HCT116 (cell line): ENCODE data around the gene EEF1B2. TPM values are rescaled to one million over a fixed set of nuclear protein-coding genes. Genes with fewer than 3 reads are reported as not detected.

ENCODE experiments used
- ATAC-seq: fragments of 200-7000 bp; cut with Tn5 transposase; 2 replicates; pipeline ENCODE4 v1.9.1; 2020; ENCODE audit warnings: mild to moderate bottlenecking, moderate library complexity
- BruUV-seq: library from RNA; stranded (reverse); fragments of 400-500 nt; replicated peaks from 2 replicates; lab custom pipeline; 2021; lab: Mats Ljungman, UMichigan
- CTCF ChIA-PET: fragments of 300-600 bp; sonication (Branson Sonifier 250); formaldehyde crosslinking; loops from one replicate; lab custom pipeline; 2021; ENCODE audit warnings: antibody characterized with exemption; lab: Charles Lee
- POLR2A ChIA-PET: fragments of 300-600, 350-600 bp; sonication (Branson Sonifier 250); formaldehyde crosslinking; loops from one replicate; lab custom pipeline; 2021; ENCODE audit warnings: antibody characterized with exemption; lab: Charles Lee
- RAD21 ChIA-PET, 2 experiments: fragments of 300-600 bp; sonication (Branson Sonifier 250); formaldehyde crosslinking; loops; one replicate each; lab custom pipeline; 2023; ENCODE audit warnings: low total read pairs in 2 of 2; ENCODE audit not compliant: uncharacterized antibody in 2 of 2, unreplicated experiment in 2 of 2, low non-redundant PET in 1 of 2; lab: Charles Lee
- DNase-seq: peaks from one replicate; pipeline ENCODE4 v3.0.0-alpha.2; 2010; ENCODE audit warnings: low read depth, low spot score
- H2AFZ ChIP-seq: fragments of 200-600 bp; shearing (Covaris generic), sonication (generic); 2 replicates; pipeline ENCODE4 v1.6.1; 2017; ENCODE audit warnings: low read depth, mixed run types, mixed read lengths, antibody characterized with exemption, low read length; ENCODE audit not compliant: poor library complexity, severe bottlenecking
- H3K27ac ChIP-seq: 2 replicates; pipeline ENCODE4 v1.5.1; 2012; ENCODE audit warnings: low read depth, low read length
- H3K27me3 ChIP-seq: fragments of 200-600 bp; sonication (generic); 2 replicates; pipeline ENCODE4 v1.6.1; 2016; ENCODE audit warnings: mixed run types, low read length, mixed read lengths; ENCODE audit not compliant: insufficient read depth
- H3K36me3 ChIP-seq, 2 experiments: fragments of 200-500 bp in 1 of 2; fragments of 200-600 bp in 1 of 2; sonication (Bioruptor generic) in 1 of 2; sonication (generic) in 1 of 2; 2 replicates each; pipeline versions ENCODE4 v1.5.1 to v1.6.1; 2014 to 2016; ENCODE audit warnings: low read length in 2 of 2, inconsistent platforms in 1 of 2, mixed read lengths in 1 of 2, mixed run types in 1 of 2; ENCODE audit not compliant: insufficient read depth in 2 of 2, control insufficient read depth in 1 of 2
- H3K4me1 ChIP-seq, 2 experiments: fragments of 200-600 bp in 1 of 2; sonication (generic) in 1 of 2; 2 replicates each; pipeline versions ENCODE4 v1.5.1 to v1.6.1; 2012 to 2017; ENCODE audit warnings: low read length in 2 of 2, inconsistent platforms in 1 of 2, mild to moderate bottlenecking in 1 of 2, mixed read lengths in 1 of 2, mixed run types in 1 of 2, moderate library complexity in 1 of 2; ENCODE audit not compliant: insufficient read depth in 2 of 2, control insufficient read depth in 1 of 2
- H3K4me2 ChIP-seq: fragments of 200-600 bp; sonication (generic); 2 replicates; pipeline ENCODE4 v1.6.1; 2017; ENCODE audit warnings: mixed run types, low read length, mixed read lengths
- H3K4me3 ChIP-seq, 2 experiments: fragments of 200-600 bp in 1 of 2; sonication (generic) in 1 of 2; replicated peaks in 1 of 2; 2 replicates each; pipeline ENCODE4 v1.5.1; 2011 to 2016; ENCODE audit warnings: low read length in 2 of 2, control low read depth in 1 of 2, low read depth in 1 of 2, mild to moderate bottlenecking in 1 of 2, mixed read lengths in 1 of 2, mixed run types in 1 of 2
- H3K79me2 ChIP-seq: fragments of 200-600 bp; sonication (generic); 2 replicates; pipeline ENCODE4 v1.6.1; 2017; ENCODE audit warnings: mild to moderate bottlenecking, mixed run types, low read length, moderate library complexity, mixed read lengths; ENCODE audit not compliant: insufficient read depth
- H3K9ac ChIP-seq: fragments of 200-600 bp; sonication (generic); 2 replicates; pipeline ENCODE4 v1.6.1; 2016; ENCODE audit warnings: low read length, mixed read lengths
- H3K9me2 ChIP-seq: fragments of 200-600 bp; sonication (generic), shearing (Covaris generic); 2 replicates; pipeline ENCODE4 v1.6.1; 2017; ENCODE audit warnings: mixed run types, mild to moderate bottlenecking, moderate library complexity; ENCODE audit not compliant: insufficient read depth
- H3K9me3 ChIP-seq, 2 experiments: fragments of 200-500 bp in 1 of 2; fragments of 200-600 bp in 1 of 2; sonication (Bioruptor generic) in 1 of 2; sonication (generic) in 1 of 2; 2 replicates each; pipeline ENCODE4 v1.6.1; 2014 to 2017; ENCODE audit warnings: low read length in 2 of 2, mixed read lengths in 2 of 2, inconsistent platforms in 1 of 2, low read depth in 1 of 2, mild to moderate bottlenecking in 1 of 2, mixed run types in 1 of 2, moderate library complexity in 1 of 2; ENCODE audit not compliant: control insufficient read depth in 1 of 2, insufficient read depth in 1 of 2
- H4K20me1 ChIP-seq: fragments of 200-600 bp; sonication (generic), shearing (Covaris generic); 2 replicates; pipeline ENCODE4 v1.6.1; 2017; ENCODE audit warnings: mixed run types, mild to moderate bottlenecking, moderate library complexity; ENCODE audit not compliant: insufficient read depth
- CBX3 ChIP-seq: IDR thresholded peaks from 2 replicates; pipeline ENCODE4 v1.6.1; 2012; ENCODE audit warnings: low read depth
- CEBPB ChIP-seq: IDR thresholded peaks from 2 replicates; pipeline ENCODE4 v1.6.1; 2012; ENCODE audit warnings: low read depth
- EGR1 ChIP-seq: IDR thresholded peaks from 2 replicates; pipeline ENCODE4 v1.6.1; 2012; ENCODE audit warnings: low read depth
- EZH2 ChIP-seq: fragments of 200-600 bp; sonication (generic); IDR thresholded peaks from 2 replicates; pipeline ENCODE4 v1.6.1; 2017; ENCODE audit warnings: antibody characterized with exemption, mixed run types
- FOSL1 ChIP-seq: IDR thresholded peaks from 2 replicates; pipeline ENCODE4 v1.6.1; 2012; ENCODE audit warnings: low read depth
- POLR2A ChIP-seq: IDR thresholded peaks from 2 replicates; pipeline ENCODE4 v1.7.0; 2011; ENCODE audit warnings: borderline replicate concordance; ENCODE audit not compliant: insufficient read depth, insufficient read length; ENCODE audit errors: extremely low read depth
- POLR2AphosphoS5 ChIP-seq: IDR thresholded peaks from 2 replicates; pipeline ENCODE4 v1.6.1; 2011; ENCODE audit warnings: mild to moderate bottlenecking, low read depth, low read length, moderate library complexity
- RAD21 ChIP-seq: IDR thresholded peaks from 2 replicates; pipeline ENCODE4 v1.6.1; 2012; ENCODE audit warnings: low read depth, mild to moderate bottlenecking
- REST ChIP-seq: IDR thresholded peaks from 2 replicates; pipeline ENCODE4 v1.6.1; 2012; ENCODE audit warnings: low read depth
- SP1 ChIP-seq: IDR thresholded peaks from 2 replicates; pipeline ENCODE4 v1.6.1; 2012; ENCODE audit warnings: low read depth
- SRF ChIP-seq: IDR thresholded peaks from 2 replicates; pipeline ENCODE4 v1.6.1; 2012; ENCODE audit warnings: low read depth
- TCF7L2 ChIP-seq: IDR thresholded peaks from 2 replicates; pipeline ENCODE4 v1.7.0; 2011; ENCODE audit warnings: borderline replicate concordance, inconsistent platforms; ENCODE audit not compliant: insufficient read depth, insufficient read length; ENCODE audit errors: extremely low read depth
- YY1 ChIP-seq: IDR thresholded peaks from 2 replicates; pipeline ENCODE4 v1.6.1; 2011; ENCODE audit warnings: low read length, low read depth, moderate library complexity, mild to moderate bottlenecking; ENCODE audit not compliant: insufficient replicate concordance; ENCODE audit errors: extremely low read depth
- ZFX ChIP-seq: fragments of 450-650 bp; IDR thresholded peaks from 2 replicates; pipeline ENCODE4 v1.6.1; 2017
- ZNF274 ChIP-seq: fragments of 200-500 bp; sonication (Bioruptor generic); IDR thresholded peaks from 2 replicates; pipeline ENCODE4 v1.6.1; 2014; ENCODE audit warnings: mild to moderate bottlenecking, low read depth, low read length, inconsistent platforms
- intact Hi-C: fragments of 100-400 bp; cut with micrococcal nuclease; formaldehyde crosslinking; loops from 2 replicates; pipeline ENCODE4 v1.10.0; 2022
- total RNA-seq: library from RNA; stranded (reverse); gene quantifications from one replicate; pipeline ENCODE4 v1.2.1, GENCODE V29; 2021; ENCODE audit not compliant: unreplicated experiment
- TF ChIP-seq, protein P1 (sequence below): IDR thresholded peaks from 2 replicates; pipeline ENCODE4 v1.6.1; 2011; ENCODE audit warnings: mild to moderate bottlenecking, low read length, moderate library complexity; ENCODE audit not compliant: insufficient replicate concordance; ENCODE audit errors: extremely low read depth
- TF ChIP-seq, protein P2 (sequence below), 3 experiments: fragments of 200-600 bp in 1 of 3; sonication (generic) in 1 of 3; IDR thresholded peaks in 2 of 3; conservative IDR thresholded peaks in 1 of 3; 2 replicates each; pipeline ENCODE4 v1.5.1; 2012 to 2017; ENCODE audit warnings: low read depth in 2 of 3, low read length in 2 of 3, antibody characterized with exemption in 1 of 3, borderline replicate concordance in 1 of 3, control low read depth in 1 of 3, mild to moderate bottlenecking in 1 of 3, mixed read lengths in 1 of 3, mixed run types in 1 of 3, moderate library complexity in 1 of 3; ENCODE audit not compliant: insufficient read depth in 1 of 3
- TF ChIP-seq, protein P3 (sequence below): IDR thresholded peaks from 2 replicates; pipeline ENCODE4 v1.6.1; 2012

Gene EEF1B2
- total RNA-seq, 1 experiment from 2014 or later, result 985 TPM

- no peak overlapping the region for H3K9ac ChIP-seq
- RAD21 ChIA-PET, result no interaction called here
- POLR2A ChIA-PET, result no interaction called here
- no peak for ATAC-seq
- no peaks in the 10 kb centered on the region for H3K9me3 ChIP-seq
- H3K79me2 ChIP-seq, result no peaks in the 10 kb centered on the region
- H2AFZ ChIP-seq, result no peak overlapping the region
- BruUV-seq, result no TSS peak
- H3K4me2 ChIP-seq, result no peak overlapping the region
- CTCF ChIA-PET, result no interaction called here
- H3K9me2 ChIP-seq, result no peaks in the 10 kb centered on the region
- no peaks in the 10 kb centered on the region for H4K20me1 ChIP-seq
- no peaks in the 10 kb centered on the region for H3K27me3 ChIP-seq
- DNase-seq, result no peak
- TF ChIP-seq SRF (no peak), EGR1 (no peak), SP1 (no peak), RAD21 (no peak), ZNF274 (no peak), CBX3 (no peak), YY1 (no peak), CEBPB (no peak), EZH2 (no peak), TCF7L2 (no peak), FOSL1 (no peak), REST (no peak), POLR2A (no peak), POLR2AphosphoS5 (no peak), ZFX (no peak)
- TF ChIP-seq, protein P1, sequence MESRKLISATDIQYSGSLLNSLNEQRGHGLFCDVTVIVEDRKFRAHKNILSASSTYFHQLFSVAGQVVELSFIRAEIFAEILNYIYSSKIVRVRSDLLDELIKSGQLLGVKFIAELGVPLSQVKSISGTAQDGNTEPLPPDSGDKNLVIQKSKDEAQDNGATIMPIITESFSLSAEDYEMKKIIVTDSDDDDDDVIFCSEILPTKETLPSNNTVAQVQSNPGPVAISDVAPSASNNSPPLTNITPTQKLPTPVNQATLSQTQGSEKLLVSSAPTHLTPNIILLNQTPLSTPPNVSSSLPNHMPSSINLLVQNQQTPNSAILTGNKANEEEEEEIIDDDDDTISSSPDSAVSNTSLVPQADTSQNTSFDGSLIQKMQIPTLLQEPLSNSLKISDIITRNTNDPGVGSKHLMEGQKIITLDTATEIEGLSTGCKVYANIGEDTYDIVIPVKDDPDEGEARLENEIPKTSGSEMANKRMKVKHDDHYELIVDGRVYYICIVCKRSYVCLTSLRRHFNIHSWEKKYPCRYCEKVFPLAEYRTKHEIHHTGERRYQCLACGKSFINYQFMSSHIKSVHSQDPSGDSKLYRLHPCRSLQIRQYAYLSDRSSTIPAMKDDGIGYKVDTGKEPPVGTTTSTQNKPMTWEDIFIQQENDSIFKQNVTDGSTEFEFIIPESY, result no peak
- TF ChIP-seq, protein P2, sequence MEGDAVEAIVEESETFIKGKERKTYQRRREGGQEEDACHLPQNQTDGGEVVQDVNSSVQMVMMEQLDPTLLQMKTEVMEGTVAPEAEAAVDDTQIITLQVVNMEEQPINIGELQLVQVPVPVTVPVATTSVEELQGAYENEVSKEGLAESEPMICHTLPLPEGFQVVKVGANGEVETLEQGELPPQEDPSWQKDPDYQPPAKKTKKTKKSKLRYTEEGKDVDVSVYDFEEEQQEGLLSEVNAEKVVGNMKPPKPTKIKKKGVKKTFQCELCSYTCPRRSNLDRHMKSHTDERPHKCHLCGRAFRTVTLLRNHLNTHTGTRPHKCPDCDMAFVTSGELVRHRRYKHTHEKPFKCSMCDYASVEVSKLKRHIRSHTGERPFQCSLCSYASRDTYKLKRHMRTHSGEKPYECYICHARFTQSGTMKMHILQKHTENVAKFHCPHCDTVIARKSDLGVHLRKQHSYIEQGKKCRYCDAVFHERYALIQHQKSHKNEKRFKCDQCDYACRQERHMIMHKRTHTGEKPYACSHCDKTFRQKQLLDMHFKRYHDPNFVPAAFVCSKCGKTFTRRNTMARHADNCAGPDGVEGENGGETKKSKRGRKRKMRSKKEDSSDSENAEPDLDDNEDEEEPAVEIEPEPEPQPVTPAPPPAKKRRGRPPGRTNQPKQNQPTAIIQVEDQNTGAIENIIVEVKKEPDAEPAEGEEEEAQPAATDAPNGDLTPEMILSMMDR (IDR thresholded peaks at IDR 0.05 in 2 of 3, conservative IDR thresholded peaks at IDR 0.05 in 1 of 3; ENCODE audit: borderline replicate concordance in 1 of 3, insufficient read depth in 1 of 3, low read depth in 2 of 3, low read length in 2 of 3), result no peak
- TF ChIP-seq, protein P3, sequence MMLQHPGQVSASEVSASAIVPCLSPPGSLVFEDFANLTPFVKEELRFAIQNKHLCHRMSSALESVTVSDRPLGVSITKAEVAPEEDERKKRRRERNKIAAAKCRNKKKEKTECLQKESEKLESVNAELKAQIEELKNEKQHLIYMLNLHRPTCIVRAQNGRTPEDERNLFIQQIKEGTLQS, result no peak
- no peak overlapping the region for H3K27ac ChIP-seq
- no peaks in the 10 kb centered on the region for H3K4me1 ChIP-seq
- no peaks in the 10 kb centered on the region for H3K36me3 ChIP-seq
- H3K4me3 ChIP-seq, result no peak overlapping the region
- intact Hi-C loops, result no loop called here
Observed at GRCh38 chr2:206192157-206192556, 32.5 kb downstream of the EEF1B2 start.
